Hepatocyte (in vitro differentiated cells): ENCODE results near the gene KCTD8.

Experiments used
- CTCF ChIP-seq: fragments of 200-600 bp; sonication (generic); IDR thresholded peaks from 2 replicates; pipeline ENCODE4 v1.5.1; 2016; ENCODE audit warnings: antibody characterized with exemption, mild to moderate bottlenecking; ENCODE audit not compliant: poor library complexity
- EZH2 ChIP-seq: fragments of 200-600 bp; sonication (generic); IDR thresholded peaks from 2 replicates; pipeline ENCODE4 v1.6.1; 2016; ENCODE audit warnings: antibody characterized with exemption, mild to moderate bottlenecking, borderline replicate concordance
- EZH2phosphoT487 ChIP-seq: fragments of 200-600 bp; sonication (generic); IDR thresholded peaks from one replicate; pipeline ENCODE4 v1.6.1; 2018; ENCODE audit warnings: antibody characterized with exemption, mild to moderate bottlenecking, low read depth, moderate library complexity; ENCODE audit not compliant: unreplicated experiment, severe bottlenecking

GRCh38 chr4:44221407-44221806, 227.2 kb downstream of the KCTD8 start:
- TF ChIP-seq CTCF: no peak
- no peak for TF ChIP-seq EZH2
- no peak for TF ChIP-seq EZH2phosphoT487
